Upper lobe of left lung (tissue), 4 donors: Measurements from ENCODE around the gene PDZD2.

Experiments
- CTCF ChIP-seq, 6 experiments: fragments of 450-650 bp in 4 of 6; fragments of 200-600 bp in 2 of 6; sonication (generic) in 2 of 6; IDR thresholded peaks; one replicate each; pipeline ENCODE4 v1.5.1; 2016 to 2019; ENCODE audit warnings: antibody characterized with exemption in 6 of 6
- EP300 ChIP-seq, 4 donors: sonication (generic); formaldehyde crosslinking; IDR thresholded peaks; one replicate each; pipeline ENCODE4 v1.5.1; 2017; ENCODE audit warnings: antibody characterized with exemption in 4 of 4, control low read depth in 2 of 4
- POLR2A ChIP-seq, 4 donors: fragments of 450-650 bp; IDR thresholded peaks; one replicate each; pipeline ENCODE4 v1.5.1; 2016 to 2017; ENCODE audit warnings: antibody characterized with exemption in 4 of 4, mild to moderate bottlenecking in 2 of 4

- TF ChIP-seq EP300 (IDR thresholded peaks at IDR 0.05) (no peak), CTCF (IDR thresholded peaks at IDR 0.05) (no peak), POLR2A (IDR thresholded peaks at IDR 0.05) (no peak)
Measured at GRCh38 chr5:31625394-31625793, 13.5 kb upstream of the PDZD2 start.
